CD14-positive monocyte (primary cell): ENCODE data around the gene FLII. TPM values are rescaled to one million over a fixed set of nuclear protein-coding genes. Genes with fewer than 3 reads are reported as not detected.
A peak's percentile ranks its signal among the peaks of the same experiment; 100 is the strongest.

Experiments used
- DNase-seq, 3 donors: peaks; one replicate each; pipeline ENCODE4 v3.0.0-alpha.2; 2011 to 2022
- H2AFZ ChIP-seq: 2 replicates; pipeline ENCODE4 v1.6.0; 2012; ENCODE audit warnings: mild to moderate bottlenecking, low read depth, low read length, inconsistent platforms; ENCODE audit not compliant: insufficient read depth, poor library complexity, severe bottlenecking
- H3K27ac ChIP-seq, 2 donors: 1 replicate in 1 of 2; 2 replicates in 1 of 2; pipeline ENCODE4 v1.5.1; 2012 to 2013; ENCODE audit warnings: low read length in 2 of 2, control low read depth in 1 of 2, inconsistent platforms in 1 of 2, low read depth in 1 of 2, mild to moderate bottlenecking in 1 of 2
- H3K27me3 ChIP-seq, 2 donors: one replicate each; pipeline versions ENCODE4 v1.6.0 to v1.6.1; 2011 to 2013; ENCODE audit warnings: low read length in 2 of 2; ENCODE audit not compliant: control insufficient read depth in 2 of 2, insufficient read depth in 2 of 2
- H3K36me3 ChIP-seq, 2 donors: replicated peaks in 1 of 2; 1 replicate in 1 of 2; 2 replicates in 1 of 2; pipeline versions ENCODE4 v1.5.1 to v1.6.1; 2012 to 2013; ENCODE audit warnings: low read length in 2 of 2, control low read depth in 1 of 2, inconsistent platforms in 1 of 2, mild to moderate bottlenecking in 1 of 2; ENCODE audit not compliant: insufficient read depth in 2 of 2, control insufficient read depth in 1 of 2
- H3K4me1 ChIP-seq, 2 donors: 1 replicate in 1 of 2; 2 replicates in 1 of 2; pipeline versions ENCODE4 v1.5.1 to v1.6.1; 2012 to 2013; ENCODE audit warnings: low read length in 2 of 2, control low read depth in 1 of 2, inconsistent platforms in 1 of 2, mild to moderate bottlenecking in 1 of 2, moderate library complexity in 1 of 2; ENCODE audit not compliant: insufficient read depth in 2 of 2, control insufficient read depth in 1 of 2
- H3K4me2 ChIP-seq: replicated peaks from 2 replicates; pipeline ENCODE3; 2012; ENCODE audit warnings: low read length, moderate library complexity, mild to moderate bottlenecking; ENCODE audit not compliant: poor library complexity, severe bottlenecking; ENCODE audit errors: extremely low read depth
- H3K4me3 ChIP-seq, 3 experiments: fragments of 200-600 bp in 1 of 3; sonication (generic) in 1 of 3; replicated peaks in 1 of 3; 1 replicate in 2 of 3; 2 replicates in 1 of 3; pipeline ENCODE4 v1.5.1; 2011 to 2013; ENCODE audit warnings: low read length in 3 of 3, mild to moderate bottlenecking in 3 of 3, control low read depth in 2 of 3, low read depth in 2 of 3, inconsistent platforms in 1 of 3, moderate library complexity in 1 of 3
- H3K79me2 ChIP-seq: 2 replicates; pipeline ENCODE4 v1.6.0; 2012; ENCODE audit warnings: mild to moderate bottlenecking, control low read depth, inconsistent platforms, low read length, moderate library complexity; ENCODE audit not compliant: insufficient read depth
- H3K9ac ChIP-seq: 2 replicates; pipeline ENCODE4 v1.6.0; 2017; ENCODE audit warnings: low read length, mild to moderate bottlenecking; ENCODE audit not compliant: insufficient read depth, poor library complexity, severe bottlenecking
- H3K9me3 ChIP-seq, 2 donors: replicated peaks in 1 of 2; 1 replicate in 1 of 2; 2 replicates in 1 of 2; pipeline versions ENCODE4 v1.5.1 to v1.6.1; 2012 to 2013; ENCODE audit warnings: low read length in 2 of 2, control low read depth in 1 of 2; ENCODE audit not compliant: control insufficient read depth in 1 of 2, insufficient read depth in 1 of 2
- H4K20me1 ChIP-seq: 2 replicates; pipeline ENCODE4 v1.6.0; 2012; ENCODE audit warnings: mild to moderate bottlenecking, low read length, control low read depth, moderate library complexity; ENCODE audit not compliant: insufficient read depth
- H3K27ac Mint-ChIP-seq, 7 donors: one replicate each; pipeline ENCODE4 v1.8.0; 2020; ENCODE audit warnings: mild to moderate bottlenecking in 7 of 7, mixed read lengths in 7 of 7, moderate library complexity in 6 of 7, inconsistent platforms in 2 of 7
- H3K27me3 Mint-ChIP-seq, 3 donors: one replicate each; pipeline ENCODE4 v1.8.0; 2021 to 2022; ENCODE audit warnings: low read depth in 3 of 3, mild to moderate bottlenecking in 3 of 3, mixed read lengths in 3 of 3, moderate library complexity in 3 of 3, inconsistent platforms in 1 of 3
- H3K36me3 Mint-ChIP-seq, 2 donors: one replicate each; pipeline ENCODE4 v1.8.0; 2020; ENCODE audit warnings: mixed read lengths in 2 of 2, inconsistent platforms in 1 of 2, mild to moderate bottlenecking in 1 of 2
- H3K4me1 Mint-ChIP-seq: one replicate; pipeline ENCODE4 v1.8.0; 2020; ENCODE audit warnings: mild to moderate bottlenecking, mixed read lengths
- H3K4me3 Mint-ChIP-seq, 2 donors: one replicate each; pipeline ENCODE4 v1.8.0; 2020; ENCODE audit warnings: mild to moderate bottlenecking in 2 of 2, mixed read lengths in 2 of 2, moderate library complexity in 1 of 2
- H3K9me3 Mint-ChIP-seq, 7 donors: one replicate each; pipeline ENCODE4 v1.8.0; 2020 to 2022; ENCODE audit warnings: mixed read lengths in 7 of 7, mild to moderate bottlenecking in 6 of 7, moderate library complexity in 6 of 7, inconsistent platforms in 2 of 7
- CTCF ChIP-seq: fragments of 200-600 bp; IDR thresholded peaks from one replicate; pipeline ENCODE4 v1.8.0; 2022; ENCODE audit warnings: antibody characterized with exemption, mild to moderate bottlenecking
- WGBS: methylation state at CpG from one replicate; pipeline ENCODE4 v1.1.5; 2013; ENCODE audit warnings: missing lambda C conversion rate; ENCODE audit not compliant: insufficient coverage; 5-methylcytosine and 5-hydroxymethylcytosine counted together
- intact Hi-C, 2 donors: fragments of 100-400 bp; cut with micrococcal nuclease; formaldehyde crosslinking; loops; one replicate each; pipeline versions ENCODE4 v1.15.0 to v1.15.1; 2023
- polyA plus RNA-seq, 3 donors: library from polyadenylated mRNA; depleted of rRNA in 1 of 3; unstranded in 2 of 3; stranded (reverse) in 1 of 3; fragments of 300-500 nt in 2 of 3; fragments of >200 nt in 1 of 3; fragmentation: Illumina TruSeq in 2 of 3; gene quantifications; 1 replicate in 2 of 3; 2 replicates in 1 of 3; pipeline ENCODE4 v1.2.3, GENCODE V29; 2012 to 2021

The FLII gene
- polyA plus RNA-seq, 3 donors, result 145 to 724 (median 227) TPM

- Histone ChIP-seq H3K4me1 (no peaks in the 10 kb centered on the region), H3K9me3 (no peaks in the 10 kb centered on the region), H3K4me2 (no peak overlapping the region), H3K9ac (no peak overlapping the region), H3K79me2 (no peaks in the 10 kb centered on the region), H2AFZ (no peak overlapping the region), H3K4me3 (no peak overlapping the region), H3K27ac (no peak overlapping the region), H4K20me1 (no peaks in the 10 kb centered on the region), H3K36me3 (peaks cover 24 to 57% of the 10 kb centered on the region in 2 donors), H3K27me3 (no peaks in the 10 kb centered on the region)
- H3K4me3 Mint-ChIP-seq, result no peak overlapping the region
- no peaks in the 10 kb centered on the region for H3K9me3 Mint-ChIP-seq
- peaks cover 0 to under 1% (median 0%) of the 10 kb centered on the region in 3 donors for H3K27me3 Mint-ChIP-seq
- intact Hi-C loops, result no loop called here
- H3K27ac Mint-ChIP-seq, result peak overlapping the region in 3 of 7 donors; percentile 24 to 52 (median 30)
- H3K36me3 Mint-ChIP-seq, result peaks cover 43 to 65% of the 10 kb centered on the region in 2 donors
- 74% methylated on average over 13 of the region's 14 CpGs for WGBS
- H3K4me1 Mint-ChIP-seq, result no peaks in the 10 kb centered on the region
- no peak for TF ChIP-seq CTCF
- DNase-seq, result no peak
These were observed 22.7 kb downstream of the FLII start for GRCh38 chr17:18235743-18236256.

DNA sequence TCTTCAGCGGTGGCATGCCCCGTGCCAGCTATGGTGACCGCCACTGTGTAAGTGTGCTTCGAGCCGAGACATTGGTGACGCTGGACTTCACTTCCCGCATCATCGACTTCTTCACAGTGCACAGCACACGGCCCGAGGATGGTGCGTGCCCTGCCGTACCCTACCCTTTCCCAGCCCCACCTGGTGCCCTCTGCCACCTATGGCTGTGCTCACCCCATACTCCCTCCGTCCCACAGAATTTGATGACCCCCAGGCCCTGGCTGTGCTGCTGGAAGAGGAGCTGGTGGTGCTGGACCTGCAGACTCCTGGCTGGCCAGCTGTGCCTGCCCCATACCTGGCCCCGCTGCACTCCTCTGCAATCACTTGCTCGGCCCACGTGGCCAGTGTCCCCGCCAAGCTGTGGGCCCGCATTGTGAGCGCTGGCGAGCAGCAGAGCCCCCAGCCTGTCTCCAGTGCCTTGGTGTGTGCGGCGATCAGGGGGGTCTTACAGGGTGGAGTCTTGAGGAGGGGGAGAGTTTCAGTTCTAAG lies 23.6 kb downstream of the FLII start:
- Histone ChIP-seq H4K20me1 (no peaks in the 10 kb centered on the region), H3K9me3 (no peaks in the 10 kb centered on the region), H3K9ac (no peak overlapping the region), H3K4me1 (no peaks in the 10 kb centered on the region), H3K36me3 (peaks cover 21 to 57% of the 10 kb centered on the region in 2 donors), H2AFZ (no peak overlapping the region), H3K4me3 (no peak overlapping the region), H3K4me2 (no peak overlapping the region), H3K27ac (no peak overlapping the region), H3K79me2 (no peaks in the 10 kb centered on the region), H3K27me3 (no peaks in the 10 kb centered on the region)
- intact Hi-C loops, result no loop called here
- Mint-ChIP-seq H3K36me3 (peaks cover 41 to 65% of the 10 kb centered on the region in 2 donors), H3K4me3 (no peak overlapping the region), H3K9me3 (no peaks in the 10 kb centered on the region), H3K27ac (peak overlapping the region in 1 of 7 donors; percentile 34), H3K4me1 (no peaks in the 10 kb centered on the region), H3K27me3 (no peaks in the 10 kb centered on the region)
- 99% methylated on average over 18 of the region's 22 CpGs for WGBS
- no peak for DNase-seq
- no peak for TF ChIP-seq CTCF
